ENCODE measurements around the gene CCDC120.

GRCh38 chrX:49111791-49112190 lies 53.0 kb downstream of the CCDC120 start:
- no peak for TF ChIP-seq POLR2AphosphoS5 (IDR thresholded peaks at IDR 0.05; ENCODE audit: low read depth, low read length)
- no peak for TF ChIP-seq TAF1 (IDR thresholded peaks at IDR 0.05; ENCODE audit: borderline replicate concordance, insufficient read depth, low read length)
- TF ChIP-seq REST (IDR thresholded peaks at IDR 0.05; ENCODE audit: insufficient read depth in 1 of 2, low read depth in 2 of 2, low read length in 2 of 2), result no peak
- no peak for TF ChIP-seq SIN3A (IDR thresholded peaks at IDR 0.05; ENCODE audit: borderline replicate concordance, insufficient read depth, low read length)
- no peak for TF ChIP-seq FOXP2 (optimal IDR thresholded peaks at IDR 0.05; ENCODE audit: borderline replicate concordance, extremely low read depth, extremely low read length, insufficient read depth)
